CD1c-positive myeloid dendritic cell (primary cell): Measurements from ENCODE around the gene FCHSD2.

Source experiments
- DNase-seq: peaks from one replicate; pipeline ENCODE4 v3.0.0-alpha.2; 2016; ENCODE audit errors: extremely low spot score

Gene FCHSD2

GRCh38 chr11:73172992-73173656, 31.0 kb upstream of the FCHSD2 start:
- no peak for DNase-seq

GRCh38 chr11:73171436-73172161, 29.5 kb upstream of the FCHSD2 start:
- no peak for DNase-seq

GRCh38 chr11:73170140-73170539, 28.0 kb upstream of the FCHSD2 start:
- no peak for DNase-seq

DNA sequence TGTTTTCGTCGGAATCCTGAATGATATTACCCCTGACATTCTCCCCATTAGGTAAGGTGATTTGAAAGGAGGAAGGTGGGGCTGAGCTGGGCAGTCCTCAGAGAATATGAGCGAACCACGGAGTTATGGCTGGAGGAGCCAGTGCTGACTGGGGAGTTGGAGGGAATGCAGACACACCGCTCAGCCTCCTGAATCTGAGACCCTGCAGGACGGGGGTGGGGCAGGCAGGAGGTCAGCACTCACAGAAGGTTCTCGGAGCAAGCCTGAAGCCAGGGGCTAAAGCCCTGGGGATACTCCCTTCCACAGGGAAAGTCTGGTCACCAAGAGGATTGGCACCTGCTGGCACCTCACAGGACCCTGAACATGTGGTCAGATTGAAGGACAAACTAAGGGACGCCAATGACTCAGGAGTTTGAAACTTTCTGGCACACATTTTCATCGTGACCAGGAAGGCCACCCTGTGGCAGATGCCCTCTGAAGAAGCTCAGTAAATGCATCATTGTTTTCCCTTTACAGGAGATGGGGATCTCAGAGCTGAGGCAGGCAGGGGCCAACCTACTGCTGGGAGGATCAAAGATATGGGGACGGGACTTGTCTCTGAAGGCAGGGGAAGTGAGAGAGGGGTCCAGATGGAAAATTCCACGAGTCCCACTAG, 26.9 kb upstream of the FCHSD2 start:
- no peak for DNase-seq

GRCh38 chr11:73167363-73167954, 25.3 kb upstream of the FCHSD2 start:
- no peak for DNase-seq

DNA sequence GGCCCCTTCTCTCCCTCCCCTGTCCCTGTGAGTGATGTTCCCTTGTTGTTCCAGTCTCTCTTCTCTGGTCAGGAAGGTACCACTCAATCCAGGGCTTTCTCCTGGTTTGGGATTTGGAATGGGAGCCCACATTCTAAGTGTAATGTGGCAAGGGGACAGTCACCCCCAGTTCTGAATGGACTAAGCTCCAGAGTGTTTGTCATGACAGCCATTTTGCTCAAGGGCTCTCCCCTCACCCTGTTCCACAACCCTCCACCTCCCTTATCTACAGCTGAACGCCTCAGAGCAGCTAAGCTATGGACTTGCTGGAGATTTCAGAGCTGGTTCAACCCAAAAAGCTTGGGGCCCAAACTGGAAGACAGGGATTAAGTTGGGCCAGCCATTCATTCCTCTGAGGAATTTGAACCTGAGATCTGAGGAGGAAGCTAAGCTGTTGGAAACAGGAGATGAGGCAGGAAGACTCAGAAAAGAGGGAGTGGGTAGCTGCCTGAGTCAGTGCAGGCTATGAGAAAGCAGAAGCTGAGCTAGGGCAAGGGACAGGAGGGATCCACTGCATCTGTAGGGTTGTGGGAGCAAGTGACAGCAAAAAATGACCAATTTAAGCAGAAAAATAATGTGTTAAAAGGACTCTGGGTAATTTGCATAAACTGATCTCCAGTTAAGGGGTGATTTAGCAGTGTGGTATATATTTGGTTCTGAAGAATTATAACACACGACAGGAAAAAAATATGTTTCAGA, 22.9 kb upstream of the FCHSD2 start:
- peak; percentile 62 for DNase-seq

- no peak for DNase-seq
Measured at GRCh38 chr11:73163638-73164174, 21.6 kb upstream of the FCHSD2 start.

DNA sequence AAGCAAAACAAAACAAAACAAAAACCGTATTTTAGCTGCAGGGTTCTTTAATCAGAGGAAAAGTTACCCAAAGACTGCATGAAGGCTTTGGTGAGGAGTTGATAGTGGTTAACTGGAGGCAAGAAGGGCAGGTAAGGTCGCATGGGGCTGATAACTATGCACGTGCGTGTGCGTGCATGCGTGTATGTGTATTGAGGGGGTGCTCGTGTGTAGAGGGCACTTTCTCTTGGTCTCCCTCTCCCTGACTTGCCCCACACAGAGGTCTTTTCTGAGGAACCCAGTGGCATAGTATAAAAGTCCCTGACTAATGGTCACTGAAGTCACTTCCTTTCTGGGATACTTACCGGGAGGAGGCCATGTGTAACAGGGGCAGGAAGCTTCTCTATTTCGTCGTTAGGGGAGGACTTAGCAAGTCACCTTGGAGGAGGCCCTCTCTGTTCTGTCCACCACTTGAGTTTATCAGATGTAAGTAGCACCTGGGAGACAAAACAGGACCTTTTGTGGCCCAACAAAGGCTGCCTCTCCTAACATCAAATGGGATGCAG, 20.1 kb upstream of the FCHSD2 start:
- DNase-seq = peak; percentile 66

DNA sequence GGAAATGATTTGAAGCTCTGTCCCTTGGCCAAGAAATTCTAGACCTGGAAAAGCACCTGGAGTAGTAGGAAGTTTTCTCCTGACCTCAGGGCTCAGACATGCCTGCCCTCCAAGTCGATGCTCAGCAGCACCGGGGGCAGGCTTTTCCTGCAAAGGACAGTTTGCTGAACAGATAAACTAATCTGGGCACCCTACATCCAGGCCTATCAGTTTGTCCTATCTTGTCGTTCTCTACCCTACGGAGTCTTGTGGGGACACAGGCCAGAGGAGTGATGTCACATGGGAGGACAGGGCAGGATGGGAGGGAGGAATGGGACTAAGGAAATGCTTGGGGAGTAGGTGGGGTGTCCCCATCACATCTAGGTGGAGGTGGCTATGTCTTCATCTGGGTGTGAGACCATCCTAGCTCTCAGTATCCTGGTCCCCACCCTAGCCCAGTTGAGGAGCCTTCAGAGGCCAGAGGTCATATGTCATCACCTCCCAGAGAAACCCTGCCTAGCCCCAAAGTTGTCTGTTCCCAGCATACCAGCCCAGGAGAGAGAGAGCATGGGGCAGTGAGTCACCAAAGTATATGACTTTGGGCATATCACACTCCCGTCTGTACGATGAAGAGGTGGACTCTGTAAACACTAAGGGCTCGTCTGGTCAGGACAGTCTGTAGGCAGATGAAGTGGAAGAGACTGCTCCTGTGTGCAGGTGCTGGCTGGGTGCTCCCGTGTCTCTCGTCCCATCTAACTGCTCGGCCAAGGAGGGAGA, 18.1 kb upstream of the FCHSD2 start:
- DNase-seq = no peak

GRCh38 chr11:73159297-73159696, 17.2 kb upstream of the FCHSD2 start:
- no peak for DNase-seq

DNA sequence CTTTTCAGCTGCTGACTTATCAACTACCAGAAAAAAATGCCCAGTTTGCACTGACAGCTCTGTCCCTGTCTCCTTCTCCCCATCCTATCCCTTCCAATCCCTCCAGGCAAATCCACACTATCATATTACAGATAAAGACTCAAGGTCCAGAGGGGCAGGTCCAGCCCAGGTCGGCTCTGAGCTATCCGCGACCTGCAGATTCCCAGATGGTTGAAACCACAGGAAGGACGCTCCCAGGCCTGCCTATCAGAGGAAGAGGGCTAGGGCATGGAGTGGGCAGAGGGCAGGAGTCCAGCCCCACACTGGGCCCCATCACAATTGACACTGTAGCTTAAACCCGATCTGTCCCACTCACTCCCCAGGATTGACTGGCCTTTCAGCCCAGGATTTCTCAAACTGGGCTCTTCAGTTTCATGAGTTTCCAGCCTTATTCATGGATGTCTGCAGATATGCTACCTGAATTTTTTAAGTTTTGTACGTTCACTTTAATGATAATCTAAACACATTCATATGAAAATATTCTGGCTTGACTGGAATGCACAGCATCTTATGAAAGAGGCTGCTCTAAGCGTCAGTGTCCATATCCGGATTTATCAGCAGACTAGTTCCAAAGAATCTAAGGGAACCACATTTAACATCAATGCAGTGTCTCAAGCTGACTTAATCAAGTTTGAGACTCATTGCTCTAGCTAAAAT, 16.4 kb upstream of the FCHSD2 start:
- DNase-seq = no peak

DNA sequence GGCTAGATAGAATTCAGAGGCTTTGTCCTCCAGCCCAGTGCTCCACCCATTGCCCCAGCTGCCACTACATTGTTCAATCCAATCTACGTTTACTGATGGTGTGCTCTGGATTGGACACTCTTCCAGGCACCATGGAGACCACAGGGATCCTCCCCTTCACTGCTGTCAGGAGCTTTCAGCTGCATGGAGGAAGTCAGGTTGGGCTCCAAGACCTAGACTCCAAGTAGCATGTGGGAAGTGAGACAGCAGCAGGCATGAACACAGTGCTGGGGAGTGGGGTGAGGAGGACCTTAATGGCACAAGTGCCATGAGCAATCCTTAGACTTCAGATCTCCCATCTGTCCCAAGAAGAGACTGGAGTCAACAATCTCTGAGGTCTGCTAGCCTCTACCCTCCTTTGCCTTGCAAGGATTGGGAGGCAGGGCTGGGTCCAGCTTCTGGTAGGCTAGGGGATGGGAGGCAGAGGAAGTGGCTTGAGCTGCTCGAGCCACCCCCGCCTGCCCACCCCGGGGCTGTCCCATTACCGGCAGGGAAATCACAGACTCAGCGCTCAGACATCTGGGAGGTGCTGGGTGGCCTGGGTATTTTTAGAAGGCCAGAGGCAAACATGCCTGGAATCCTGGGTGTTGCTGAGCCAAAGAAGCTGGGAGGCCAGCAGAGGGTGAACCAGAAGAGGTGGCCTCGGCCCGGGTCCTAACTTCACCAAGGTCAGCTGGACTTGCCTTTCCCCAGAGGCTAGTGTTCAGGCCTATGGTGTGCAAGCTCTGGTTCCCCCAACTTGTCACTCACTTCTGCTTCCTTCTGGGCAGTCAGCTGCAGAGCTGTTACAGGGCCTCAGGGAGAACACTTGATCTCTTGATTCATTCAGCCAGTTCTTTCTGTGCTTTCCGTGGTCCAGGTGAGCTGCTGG, 15.2 kb upstream of the FCHSD2 start:
- DNase-seq = peak; percentile 76

GRCh38 chr11:73156686-73157085, 14.6 kb upstream of the FCHSD2 start:
- no peak for DNase-seq

DNA sequence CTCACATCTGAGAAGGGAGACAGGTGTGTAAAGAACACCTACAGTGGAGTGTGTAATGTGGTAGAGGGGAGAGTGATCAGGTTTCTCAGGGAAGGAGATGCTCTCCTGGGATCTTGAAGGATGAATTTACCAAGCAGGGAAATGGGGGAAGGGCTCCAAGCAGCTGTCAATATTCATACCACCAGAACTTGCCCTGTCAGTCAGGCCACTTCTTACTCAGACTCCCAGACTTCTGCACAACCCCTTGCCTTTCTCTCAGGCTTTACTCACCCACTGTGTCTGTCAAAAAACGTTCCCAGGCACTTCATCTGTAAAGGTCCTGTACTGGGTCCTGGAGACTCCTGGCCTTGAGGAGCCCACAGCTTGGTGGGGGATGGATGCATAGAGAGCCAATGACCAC, 14.0 kb upstream of the FCHSD2 start:
- DNase-seq = no peak

DNA sequence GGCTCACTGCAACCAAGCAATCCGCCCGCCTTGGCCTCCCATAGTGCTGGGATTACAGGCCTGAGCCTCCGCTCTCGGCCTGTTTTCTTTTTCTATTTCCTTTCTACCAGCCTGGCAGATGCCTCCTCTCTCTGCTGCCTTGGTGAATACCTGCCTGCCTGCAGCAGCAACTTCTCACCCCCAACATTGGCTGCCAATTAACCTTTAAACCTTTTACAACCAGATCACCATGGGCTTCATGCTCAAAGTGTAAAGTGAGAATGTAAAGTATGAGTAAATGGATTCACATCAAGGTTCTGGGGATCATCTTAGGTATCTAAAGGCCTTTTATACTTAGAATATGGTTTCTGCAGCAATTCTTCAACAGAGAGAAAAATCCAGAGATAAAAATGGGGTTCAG, 13.0 kb upstream of the FCHSD2 start:
- no peak for DNase-seq

DNA sequence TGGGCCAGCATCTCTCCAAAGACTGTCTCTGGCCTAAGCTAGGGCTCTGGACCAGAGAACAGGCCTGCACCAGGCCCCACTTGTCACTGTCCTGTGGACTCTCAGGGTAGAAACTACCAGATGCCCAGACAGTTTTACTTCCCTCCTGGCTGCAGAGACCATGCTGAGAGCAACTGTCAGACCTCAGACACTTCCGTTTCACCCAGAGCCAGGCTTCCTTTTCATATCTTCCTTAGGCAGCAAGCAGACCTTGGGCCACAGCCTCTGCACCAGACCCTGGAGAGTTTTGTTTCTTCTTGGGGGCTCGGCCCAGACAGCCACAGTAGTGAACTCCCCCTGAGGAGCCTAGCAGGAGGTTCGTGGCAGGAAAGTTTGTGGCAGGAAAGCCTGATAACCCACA, 12.1 kb upstream of the FCHSD2 start:
- peak; percentile 73 for DNase-seq

- peak; percentile 32 for DNase-seq
Measured at GRCh38 chr11:73152861-73153483, 10.9 kb upstream of the FCHSD2 start.

GRCh38 chr11:73152086-73152853, 10.2 kb upstream of the FCHSD2 start:
- no peak for DNase-seq
